ENCODE results near the gene KLK5.

DNA sequence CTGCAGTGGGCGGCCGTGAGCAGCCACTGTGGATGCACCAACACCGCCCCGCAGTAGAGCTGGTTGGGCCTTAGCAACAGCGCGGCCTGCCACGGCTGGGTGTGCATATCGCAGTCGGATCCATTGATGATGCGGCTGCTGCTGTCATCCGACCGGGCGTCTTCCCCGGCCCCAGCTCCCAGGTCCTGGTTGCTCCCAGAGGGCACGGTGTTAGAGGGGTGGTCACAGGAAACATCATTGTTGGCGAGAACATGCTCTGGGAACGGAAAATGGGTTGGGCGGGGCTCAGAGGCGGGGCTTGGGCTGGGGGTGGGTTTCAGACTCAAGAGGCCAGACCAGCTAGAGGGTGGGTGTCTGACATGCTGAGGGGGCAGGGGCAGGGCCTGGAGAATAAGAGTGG, 3.0 kb downstream of the KLK5 start:
- TF ChIP-seq, protein P1, sequence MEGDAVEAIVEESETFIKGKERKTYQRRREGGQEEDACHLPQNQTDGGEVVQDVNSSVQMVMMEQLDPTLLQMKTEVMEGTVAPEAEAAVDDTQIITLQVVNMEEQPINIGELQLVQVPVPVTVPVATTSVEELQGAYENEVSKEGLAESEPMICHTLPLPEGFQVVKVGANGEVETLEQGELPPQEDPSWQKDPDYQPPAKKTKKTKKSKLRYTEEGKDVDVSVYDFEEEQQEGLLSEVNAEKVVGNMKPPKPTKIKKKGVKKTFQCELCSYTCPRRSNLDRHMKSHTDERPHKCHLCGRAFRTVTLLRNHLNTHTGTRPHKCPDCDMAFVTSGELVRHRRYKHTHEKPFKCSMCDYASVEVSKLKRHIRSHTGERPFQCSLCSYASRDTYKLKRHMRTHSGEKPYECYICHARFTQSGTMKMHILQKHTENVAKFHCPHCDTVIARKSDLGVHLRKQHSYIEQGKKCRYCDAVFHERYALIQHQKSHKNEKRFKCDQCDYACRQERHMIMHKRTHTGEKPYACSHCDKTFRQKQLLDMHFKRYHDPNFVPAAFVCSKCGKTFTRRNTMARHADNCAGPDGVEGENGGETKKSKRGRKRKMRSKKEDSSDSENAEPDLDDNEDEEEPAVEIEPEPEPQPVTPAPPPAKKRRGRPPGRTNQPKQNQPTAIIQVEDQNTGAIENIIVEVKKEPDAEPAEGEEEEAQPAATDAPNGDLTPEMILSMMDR (IDR thresholded peaks at IDR 0.05), result no peak
- no peak for TF ChIP-seq TCF7 (CRISPR knock-in tag; IDR thresholded peaks at IDR 0.05; ENCODE audit: low read depth)
- TF ChIP-seq FOXK1 (CRISPR knock-in tag; IDR thresholded peaks at IDR 0.05), result no peak
- TF ChIP-seq MYBL2 (CRISPR knock-in tag; IDR thresholded peaks at IDR 0.05), result no peak
- no peak for TF ChIP-seq FOXP4 (CRISPR knock-in tag; IDR thresholded peaks at IDR 0.05)
- TF ChIP-seq, protein P2, sequence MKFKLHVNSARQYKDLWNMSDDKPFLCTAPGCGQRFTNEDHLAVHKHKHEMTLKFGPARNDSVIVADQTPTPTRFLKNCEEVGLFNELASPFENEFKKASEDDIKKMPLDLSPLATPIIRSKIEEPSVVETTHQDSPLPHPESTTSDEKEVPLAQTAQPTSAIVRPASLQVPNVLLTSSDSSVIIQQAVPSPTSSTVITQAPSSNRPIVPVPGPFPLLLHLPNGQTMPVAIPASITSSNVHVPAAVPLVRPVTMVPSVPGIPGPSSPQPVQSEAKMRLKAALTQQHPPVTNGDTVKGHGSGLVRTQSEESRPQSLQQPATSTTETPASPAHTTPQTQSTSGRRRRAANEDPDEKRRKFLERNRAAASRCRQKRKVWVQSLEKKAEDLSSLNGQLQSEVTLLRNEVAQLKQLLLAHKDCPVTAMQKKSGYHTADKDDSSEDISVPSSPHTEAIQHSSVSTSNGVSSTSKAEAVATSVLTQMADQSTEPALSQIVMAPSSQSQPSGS (CRISPR knock-in tag; IDR thresholded peaks at IDR 0.05; ENCODE audit: borderline replicate concordance, low read depth), result no peak
- TF ChIP-seq SP1 (CRISPR knock-in tag; conservative IDR thresholded peaks at IDR 0.05), result no peak
- TF ChIP-seq MLX (CRISPR knock-in tag; IDR thresholded peaks at IDR 0.05), result no peak
- TF ChIP-seq ETV6 (CRISPR knock-in tag; IDR thresholded peaks at IDR 0.05), result no peak
- TF ChIP-seq NR3C1 (CRISPR knock-in tag; conservative IDR thresholded peaks at IDR 0.05; ENCODE audit: low read depth), result no peak
- TF ChIP-seq, protein P3, sequence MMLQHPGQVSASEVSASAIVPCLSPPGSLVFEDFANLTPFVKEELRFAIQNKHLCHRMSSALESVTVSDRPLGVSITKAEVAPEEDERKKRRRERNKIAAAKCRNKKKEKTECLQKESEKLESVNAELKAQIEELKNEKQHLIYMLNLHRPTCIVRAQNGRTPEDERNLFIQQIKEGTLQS (CRISPR knock-in tag; conservative IDR thresholded peaks at IDR 0.05), result no peak
- TF ChIP-seq JUN (CRISPR knock-in tag; IDR thresholded peaks at IDR 0.05), result no peak
- no peak for TF ChIP-seq KAT7 (CRISPR knock-in tag; IDR thresholded peaks at IDR 0.05; ENCODE audit: borderline replicate concordance)
- no peak for TF ChIP-seq RORB (CRISPR knock-in tag; IDR thresholded peaks at IDR 0.05)
